A673 (cell line): ENCODE data around the gene ARHGAP21.

ENCODE experiments used
- CTCF ChIP-seq: fragments of 300-800, 200-600 bp; sonication (generic); conservative IDR thresholded peaks from 2 replicates; pipeline ENCODE4 v1.5.1; 2017; ENCODE audit warnings: low read depth, mild to moderate bottlenecking, antibody characterized with exemption, low read length, moderate library complexity, mixed read lengths
- EZH2 ChIP-seq: fragments of 200-600 bp; sonication (generic); IDR thresholded peaks from 2 replicates; pipeline ENCODE4 v1.6.1; 2017; ENCODE audit warnings: borderline replicate concordance, low read depth, mild to moderate bottlenecking, mixed read lengths, antibody characterized with exemption, low read length; ENCODE audit not compliant: poor library complexity, severe bottlenecking

GRCh38 chr10:24589265-24589664 is 134.4 kb downstream of the ARHGAP21 start:
- TF ChIP-seq CTCF (no peak), EZH2 (no peak)
